ENCODE measurements around the gene SLC25A25. TPM values are rescaled to one million over a fixed set of nuclear protein-coding genes. Genes with fewer than 3 reads are reported as not detected.

SLC25A25 gene
- polyA plus RNA-seq, 1 experiment = 12.9 TPM

- Histone ChIP-seq H3K27me3 (ENCODE audit: control insufficient read depth, insufficient read depth, low read length) (no peaks in the 10 kb centered on the region; the same call in 1 of the 2 replicates), H3K4me3 (ENCODE audit: low read depth, low read length) (no peak overlapping the region), H3K36me3 (ENCODE audit: control insufficient read depth, insufficient read depth, low read length) (no peaks in the 10 kb centered on the region)
- CTCF ChIA-PET = interaction anchor here (0.6 to 4.6 kb wide), 5 partner anchors 9 to 102 kb away, joined by 3 to 24 read pairs (median 4); no protein-coding TSS in a partner anchor
- TF ChIP-seq, protein P1, sequence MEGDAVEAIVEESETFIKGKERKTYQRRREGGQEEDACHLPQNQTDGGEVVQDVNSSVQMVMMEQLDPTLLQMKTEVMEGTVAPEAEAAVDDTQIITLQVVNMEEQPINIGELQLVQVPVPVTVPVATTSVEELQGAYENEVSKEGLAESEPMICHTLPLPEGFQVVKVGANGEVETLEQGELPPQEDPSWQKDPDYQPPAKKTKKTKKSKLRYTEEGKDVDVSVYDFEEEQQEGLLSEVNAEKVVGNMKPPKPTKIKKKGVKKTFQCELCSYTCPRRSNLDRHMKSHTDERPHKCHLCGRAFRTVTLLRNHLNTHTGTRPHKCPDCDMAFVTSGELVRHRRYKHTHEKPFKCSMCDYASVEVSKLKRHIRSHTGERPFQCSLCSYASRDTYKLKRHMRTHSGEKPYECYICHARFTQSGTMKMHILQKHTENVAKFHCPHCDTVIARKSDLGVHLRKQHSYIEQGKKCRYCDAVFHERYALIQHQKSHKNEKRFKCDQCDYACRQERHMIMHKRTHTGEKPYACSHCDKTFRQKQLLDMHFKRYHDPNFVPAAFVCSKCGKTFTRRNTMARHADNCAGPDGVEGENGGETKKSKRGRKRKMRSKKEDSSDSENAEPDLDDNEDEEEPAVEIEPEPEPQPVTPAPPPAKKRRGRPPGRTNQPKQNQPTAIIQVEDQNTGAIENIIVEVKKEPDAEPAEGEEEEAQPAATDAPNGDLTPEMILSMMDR (IDR thresholded peaks at IDR 0.05; ENCODE audit: insufficient read depth, low read depth, low read length) = no peak
- no peak for DNase-seq (ENCODE audit: low read depth)
- POLR2A ChIA-PET = no interaction called here
Measured at GRCh38 chr9:128045831-128046230, 22.2 kb upstream of the SLC25A25 start.

GRCh38 chr9:128047231-128047630 is 20.8 kb upstream of the SLC25A25 start:
- Histone ChIP-seq H3K36me3 (ENCODE audit: control insufficient read depth, insufficient read depth, low read length) (no peaks in the 10 kb centered on the region), H3K27me3 (ENCODE audit: control insufficient read depth, insufficient read depth, low read length) (no peaks in the 10 kb centered on the region; the same call in 1 of the 2 replicates), H3K4me3 (ENCODE audit: low read depth, low read length) (no peak overlapping the region)
- CTCF ChIA-PET = interaction anchor here (1.9 to 4.6 kb wide), 2 partner anchors 12 to 103 kb away, joined by 6 to 24 read pairs; no protein-coding TSS in a partner anchor
- POLR2A ChIA-PET = no interaction called here
- TF ChIP-seq, protein P1 (IDR thresholded peaks at IDR 0.05; ENCODE audit: insufficient read depth, low read depth, low read length) = no peak
- no peak for DNase-seq (ENCODE audit: low read depth)

DNA sequence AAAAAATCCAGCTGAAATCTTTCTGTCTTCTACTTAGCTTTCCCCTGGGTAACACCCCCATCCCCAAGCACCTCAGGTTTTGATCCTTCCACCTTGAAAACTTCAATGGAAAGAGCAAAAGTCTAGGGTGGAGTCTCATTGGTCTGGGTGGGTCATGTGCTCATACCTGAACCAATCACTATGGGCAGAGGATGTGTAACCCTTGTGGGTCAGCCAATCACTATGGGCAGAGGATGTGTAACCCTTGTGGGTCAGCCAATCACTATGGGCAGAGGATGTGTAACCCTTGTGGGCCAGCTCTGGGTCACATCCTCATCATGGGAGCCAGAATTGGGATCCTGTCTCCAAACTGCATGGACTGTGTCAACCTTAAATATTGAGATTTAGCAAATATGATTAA is 19.4 kb upstream of the SLC25A25 start:
- POLR2A ChIA-PET = no interaction called here
- Histone ChIP-seq H3K4me3 (ENCODE audit: low read depth, low read length) (no peak overlapping the region), H3K36me3 (ENCODE audit: control insufficient read depth, insufficient read depth, low read length) (no peaks in the 10 kb centered on the region), H3K27me3 (ENCODE audit: control insufficient read depth, insufficient read depth, low read length) (no peaks in the 10 kb centered on the region)
- CTCF ChIA-PET = interaction anchor here (0.8 to 3.9 kb wide), 5 partner anchors 9 to 106 kb away, joined by 3 to 15 read pairs (median 4); no protein-coding TSS in a partner anchor
- DNase-seq (ENCODE audit: low read depth) = no peak
- TF ChIP-seq, protein P1 (IDR thresholded peaks at IDR 0.05; ENCODE audit: insufficient read depth, low read depth, low read length) = no peak

GRCh38 chr9:128049843-128050242 is 18.2 kb upstream of the SLC25A25 start:
- Histone ChIP-seq H3K27me3 (ENCODE audit: control insufficient read depth, insufficient read depth, low read length) (no peaks in the 10 kb centered on the region), H3K36me3 (ENCODE audit: control insufficient read depth, insufficient read depth, low read length) (no peaks in the 10 kb centered on the region), H3K4me3 (ENCODE audit: low read depth, low read length) (no peak overlapping the region)
- TF ChIP-seq, protein P1 (IDR thresholded peaks at IDR 0.05; ENCODE audit: insufficient read depth, low read depth, low read length) = no peak
- ChIA-PET POLR2A (no interaction called here), CTCF (interaction anchor here (1.6 to 3.9 kb wide), 3 partner anchors 15 to 107 kb away, joined by 3 to 15 read pairs (median 12); no protein-coding TSS in a partner anchor)
- no peak for DNase-seq (ENCODE audit: low read depth)

GRCh38 chr9:128051932-128052709 is 15.9 kb upstream of the SLC25A25 start:
- TF ChIP-seq, protein P1 (IDR thresholded peaks at IDR 0.05; ENCODE audit: insufficient read depth, low read depth, low read length) = no peak
- no peaks in the 10 kb centered on the region for H3K36me3 ChIP-seq (ENCODE audit: control insufficient read depth, insufficient read depth, low read length)
- CTCF ChIA-PET = interaction anchor here (0.7 to 3.0 kb wide), 3 partner anchors 17 to 109 kb away, joined by 4 to 12 read pairs (median 6); no protein-coding TSS in a partner anchor
- no peaks in the 10 kb centered on the region for H3K27me3 ChIP-seq (ENCODE audit: control insufficient read depth, insufficient read depth, low read length)
- no peak for DNase-seq (ENCODE audit: low read depth)
- no peak overlapping the region for H3K4me3 ChIP-seq (ENCODE audit: low read depth, low read length)
- POLR2A ChIA-PET = no interaction called here

Measured in BJ (cell line).